Measurements from ENCODE around the gene DDN.

DDN gene

DNA sequence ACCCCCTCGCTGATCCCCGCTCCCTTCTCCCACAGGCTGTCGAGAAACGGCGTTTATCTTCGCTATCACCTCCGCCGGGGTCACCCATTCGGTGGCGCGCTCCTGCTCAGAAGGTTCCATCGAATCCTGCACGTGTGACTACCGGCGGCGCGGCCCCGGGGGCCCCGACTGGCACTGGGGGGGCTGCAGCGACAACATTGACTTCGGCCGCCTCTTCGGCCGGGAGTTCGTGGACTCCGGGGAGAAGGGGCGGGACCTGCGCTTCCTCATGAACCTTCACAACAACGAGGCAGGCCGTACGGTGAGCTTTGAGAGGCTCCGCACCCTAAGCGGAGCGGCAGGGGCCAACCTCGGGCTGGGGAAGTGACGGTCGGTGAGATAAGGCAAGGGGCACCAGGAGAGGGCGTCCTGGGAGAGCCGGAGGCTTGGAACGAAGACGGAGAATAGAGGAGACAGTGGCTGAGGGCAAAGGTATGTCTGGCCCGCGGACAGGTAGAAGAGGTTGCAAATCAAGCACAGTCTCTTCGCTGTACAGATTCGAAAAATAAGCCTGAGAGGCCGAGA is 18.7 kb downstream of the DDN start:
- DNase-seq: no peak

DNA sequence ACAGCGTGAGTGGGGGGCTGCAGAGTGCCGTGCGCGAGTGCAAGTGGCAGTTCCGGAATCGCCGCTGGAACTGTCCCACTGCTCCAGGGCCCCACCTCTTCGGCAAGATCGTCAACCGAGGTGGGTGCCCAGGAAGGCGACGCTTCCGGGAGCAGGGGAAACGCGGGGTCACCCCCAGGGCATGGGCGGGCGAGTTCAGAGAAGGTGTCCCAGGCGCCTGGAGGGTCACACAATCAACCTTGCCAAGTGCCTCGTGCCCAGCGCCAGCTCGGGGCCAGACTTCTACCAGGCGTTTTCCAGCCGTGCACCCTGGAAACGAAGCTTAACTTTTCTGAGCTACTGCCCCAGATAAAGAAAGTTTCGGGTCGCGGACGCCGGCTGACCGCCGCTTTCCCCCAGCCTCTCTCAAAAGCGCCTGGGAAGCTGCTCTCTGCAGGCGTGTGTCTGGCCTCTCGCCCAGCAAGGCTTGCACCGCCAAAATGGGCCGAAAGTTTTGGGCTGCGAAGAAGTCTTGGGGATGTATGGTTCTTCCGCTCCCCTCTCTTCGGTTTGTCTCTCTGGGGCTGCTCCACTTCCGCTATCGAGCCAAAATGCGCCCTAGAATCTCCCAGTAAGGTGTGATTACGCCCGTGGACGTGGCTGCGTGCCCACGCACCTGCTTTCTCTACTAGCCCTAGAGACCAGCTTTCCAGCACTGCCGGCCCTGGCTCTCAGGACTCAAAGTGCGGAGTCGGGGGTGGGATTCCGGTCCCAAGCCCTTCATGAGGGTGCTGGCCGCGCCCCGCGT is 19.4 kb downstream of the DDN start:
- no peak for DNase-seq

DNA sequence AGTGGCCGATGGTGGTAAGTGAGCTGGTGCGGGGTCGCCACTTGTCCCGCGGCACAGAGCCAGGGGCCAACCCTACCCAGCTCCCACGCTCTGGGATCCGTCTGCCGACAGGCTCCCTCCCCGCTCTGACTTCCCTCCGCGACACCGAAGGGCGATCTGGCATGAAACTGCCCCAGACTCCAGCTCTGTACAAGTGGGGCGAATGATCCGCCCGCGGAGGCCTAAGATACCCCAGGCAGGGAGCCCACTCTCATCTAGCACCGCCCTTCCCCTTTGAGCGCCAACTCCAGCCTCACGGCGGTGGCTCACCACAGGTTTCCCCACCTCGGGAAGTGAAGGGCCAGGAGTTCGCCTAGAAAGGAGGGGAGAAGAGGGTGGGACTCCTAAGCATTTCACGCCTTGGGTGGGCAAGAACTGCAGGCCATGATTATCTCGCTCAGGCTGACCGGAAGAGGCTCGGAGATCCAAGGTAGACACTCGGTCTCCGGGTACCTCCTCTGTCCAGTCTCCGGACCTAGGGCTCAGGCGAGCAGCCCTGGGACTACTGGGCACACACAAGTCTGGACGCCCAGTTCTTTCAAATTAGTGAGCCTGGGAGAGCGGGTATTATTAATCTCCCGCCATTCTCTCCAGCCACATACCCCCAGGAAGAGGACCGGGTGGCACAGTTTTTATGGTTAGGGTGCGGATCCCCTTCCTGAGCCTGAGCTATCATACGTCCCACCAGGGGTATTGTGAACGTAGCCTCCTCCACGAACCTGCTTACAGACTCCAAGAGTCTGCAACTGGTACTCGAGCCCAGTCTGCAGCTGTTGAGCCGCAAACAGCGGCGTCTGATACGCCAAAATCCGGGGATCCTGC is 20.2 kb downstream of the DDN start:
- no peak for DNase-seq

DNA sequence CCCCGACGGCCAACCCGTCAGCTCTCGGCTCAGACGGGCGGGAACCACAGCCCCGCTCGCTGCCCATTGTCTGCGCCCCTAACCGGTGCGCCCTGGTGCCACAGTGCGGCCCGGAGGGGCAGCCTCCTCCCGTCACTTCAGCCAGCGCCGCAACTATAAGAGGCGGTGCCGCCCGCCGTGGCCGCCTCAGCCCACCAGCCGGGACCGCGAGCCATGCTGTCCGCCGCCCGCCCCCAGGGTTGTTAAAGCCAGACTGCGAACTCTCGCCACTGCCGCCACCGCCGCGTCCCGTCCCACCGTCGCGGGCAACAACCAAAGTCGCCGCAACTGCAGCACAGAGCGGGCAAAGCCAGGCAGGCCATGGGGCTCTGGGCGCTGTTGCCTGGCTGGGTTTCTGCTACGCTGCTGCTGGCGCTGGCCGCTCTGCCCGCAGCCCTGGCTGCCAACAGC is 20.9 kb downstream of the DDN start, which contains the start of gene WNT1:
Gene WNT1, plus strand, starts transcription at position 32 of the 450 bp plus-strand sequence. Its CDS starts 329 bp downstream, at position 361.
- no peak for DNase-seq

DNA sequence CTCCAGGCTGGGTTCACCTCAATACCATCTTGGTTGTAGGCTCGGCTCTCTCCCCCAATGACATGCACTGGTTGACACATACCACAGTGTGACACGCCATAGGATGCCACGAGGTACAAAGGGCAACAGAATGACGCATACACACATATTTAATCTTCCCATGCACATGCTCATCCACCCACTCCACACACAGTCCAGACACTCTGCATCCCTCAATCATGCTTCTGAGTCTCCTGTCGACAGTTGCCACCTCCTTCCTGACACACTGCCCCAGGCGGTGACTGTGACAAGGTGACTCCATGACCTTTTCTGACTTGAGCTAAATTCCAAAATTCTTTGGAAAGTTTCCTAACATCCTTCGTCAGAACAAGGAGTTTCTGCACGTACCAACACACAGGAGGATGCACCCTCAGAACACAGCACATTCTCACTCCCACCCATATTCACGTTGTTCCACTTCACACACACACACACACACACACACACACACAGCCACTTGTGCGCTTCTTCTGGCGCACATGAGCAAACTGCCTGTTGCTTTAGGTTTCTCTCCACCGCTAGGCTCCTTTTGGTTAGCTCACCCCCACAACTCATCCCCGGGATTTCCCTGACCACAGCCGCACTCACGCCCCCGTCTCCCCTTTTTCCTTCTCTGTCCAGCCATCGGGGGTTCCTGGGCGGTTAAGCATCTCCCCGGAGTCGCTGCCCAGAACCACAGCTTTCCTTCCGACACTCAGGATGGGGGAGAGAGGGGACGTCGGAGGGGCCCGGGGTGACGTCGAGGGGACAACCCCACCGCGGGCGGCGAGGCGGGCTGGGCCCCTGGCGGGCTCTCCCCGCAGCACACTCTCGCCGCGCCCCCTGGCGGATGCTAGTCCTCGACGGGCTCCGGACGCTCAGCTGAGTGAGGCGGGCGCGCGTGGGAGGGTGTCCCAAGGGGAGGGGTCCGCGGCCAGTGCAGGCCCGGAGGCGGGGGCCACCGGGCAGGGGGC is 21.6 kb downstream of the DDN start:
- peak; percentile 40 for DNase-seq

DNA sequence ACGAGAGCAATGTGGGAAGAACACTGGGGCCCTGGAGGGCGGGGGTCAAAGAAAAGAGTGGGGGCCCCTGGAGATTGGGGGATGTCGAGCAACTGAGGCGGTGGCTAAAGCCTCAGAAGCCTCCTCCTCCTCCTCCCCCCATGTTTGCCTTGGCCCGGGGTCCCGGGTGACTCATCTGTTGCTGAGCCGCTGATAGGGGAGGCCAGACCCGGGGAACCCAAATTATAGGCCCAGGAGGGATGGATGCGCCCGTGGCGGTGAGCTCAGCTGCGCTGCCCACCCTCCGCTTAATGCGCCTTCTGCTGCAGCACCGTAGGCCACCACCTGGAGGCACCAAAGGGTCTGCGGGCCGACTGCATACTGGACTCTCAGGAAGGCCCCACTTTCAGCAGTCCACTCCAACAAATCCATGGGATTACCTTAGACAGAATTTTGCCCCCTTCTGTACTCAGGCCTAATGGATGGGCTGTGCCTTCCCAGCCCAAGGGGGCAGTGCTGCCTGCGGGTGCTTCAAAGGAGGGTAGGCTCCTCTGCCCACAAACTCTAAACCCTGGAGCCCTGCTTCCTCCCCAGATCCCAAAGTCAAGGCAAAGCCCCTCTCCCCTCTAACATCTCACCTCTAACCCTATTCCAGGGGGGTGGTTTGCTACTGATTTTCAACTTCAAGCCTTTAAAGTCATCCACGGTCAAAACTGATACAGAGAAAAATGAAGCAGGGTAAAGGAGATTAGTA is 25.1 kb downstream of the DDN start:
- DNase-seq: no peak

DNA sequence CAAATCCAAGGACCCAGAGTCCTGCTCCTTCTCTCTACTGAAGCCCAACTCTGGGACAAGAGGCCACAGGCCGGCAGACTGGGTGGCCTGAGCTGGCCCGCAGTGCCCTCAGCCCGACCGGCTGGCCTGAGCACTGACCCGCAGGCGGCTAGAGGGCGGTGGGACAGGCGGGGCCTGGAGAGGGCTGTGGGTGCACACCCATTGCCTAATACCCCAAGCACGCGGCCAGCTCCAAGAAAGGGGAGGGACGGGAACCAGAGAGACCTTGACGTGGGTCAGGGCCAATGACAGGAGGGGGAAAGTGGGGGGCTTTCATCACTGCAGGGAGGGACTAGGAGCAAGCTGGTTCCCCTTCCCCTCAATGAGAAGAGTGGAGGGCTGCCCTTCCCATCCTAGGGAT is 25.6 kb downstream of the DDN start:
- no peak for DNase-seq

DNA sequence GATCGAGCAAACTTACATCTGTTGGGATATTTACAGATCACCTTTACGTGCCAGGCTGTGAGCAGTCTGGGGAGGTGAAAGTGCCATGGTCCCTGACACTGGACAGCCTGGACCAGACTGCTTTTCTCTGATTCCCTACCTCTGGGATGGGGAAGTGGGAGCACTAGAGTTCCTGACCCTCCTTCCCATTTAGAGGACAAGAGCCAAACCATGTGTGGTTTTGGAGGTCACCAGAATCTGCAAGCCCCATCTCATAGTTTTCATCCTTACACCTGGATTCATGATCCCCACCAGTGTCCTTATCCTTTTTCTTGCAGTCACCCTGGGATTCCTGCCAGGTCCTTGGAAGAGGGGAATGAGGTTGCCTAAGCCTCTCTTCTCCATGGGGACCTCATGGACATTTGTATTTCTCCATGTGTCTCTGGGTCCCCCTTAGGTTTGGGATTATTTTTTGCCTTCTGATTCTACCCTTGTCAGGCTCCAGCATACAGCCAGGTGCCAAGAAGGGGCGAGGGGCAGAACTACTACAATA is 26.2 kb downstream of the DDN start:
- DNase-seq: no peak

DNA sequence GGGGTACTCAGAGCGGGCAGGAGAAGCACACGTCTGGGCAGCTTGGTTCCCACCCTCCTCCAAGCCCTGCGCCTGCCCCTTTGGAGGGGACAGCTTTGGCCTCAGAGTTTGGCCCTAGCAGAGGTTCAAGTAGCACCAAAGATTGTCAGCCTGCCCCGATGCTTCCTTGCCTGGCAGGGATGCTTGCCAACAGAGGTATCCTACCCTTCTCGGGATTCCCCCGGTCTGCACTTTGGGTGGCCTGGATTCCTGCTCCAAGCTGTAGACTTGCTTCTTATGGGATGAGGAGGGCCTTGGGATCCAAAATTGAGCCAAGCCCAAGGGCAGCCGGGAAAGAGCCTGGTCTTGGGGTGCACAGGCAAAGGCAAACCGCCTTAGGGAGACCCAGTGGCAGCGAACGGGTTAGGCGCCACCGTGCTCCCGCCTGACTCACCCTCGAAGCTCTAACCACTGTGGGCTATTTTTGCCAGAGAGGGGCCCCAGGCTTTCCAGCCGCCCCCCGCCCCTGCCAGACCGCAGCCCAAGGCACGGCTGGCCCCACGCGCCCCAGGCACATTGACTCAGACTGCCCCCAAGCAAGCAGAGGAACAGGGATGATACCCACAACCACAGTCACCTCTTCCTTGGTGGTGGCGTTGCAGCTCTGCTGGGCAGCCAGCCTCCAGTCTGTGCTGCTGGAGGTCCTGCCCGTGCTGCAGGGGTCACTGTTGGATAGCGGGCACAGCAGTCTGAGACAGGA is 26.8 kb downstream of the DDN start:
- DNase-seq: peak; percentile 67

DNA sequence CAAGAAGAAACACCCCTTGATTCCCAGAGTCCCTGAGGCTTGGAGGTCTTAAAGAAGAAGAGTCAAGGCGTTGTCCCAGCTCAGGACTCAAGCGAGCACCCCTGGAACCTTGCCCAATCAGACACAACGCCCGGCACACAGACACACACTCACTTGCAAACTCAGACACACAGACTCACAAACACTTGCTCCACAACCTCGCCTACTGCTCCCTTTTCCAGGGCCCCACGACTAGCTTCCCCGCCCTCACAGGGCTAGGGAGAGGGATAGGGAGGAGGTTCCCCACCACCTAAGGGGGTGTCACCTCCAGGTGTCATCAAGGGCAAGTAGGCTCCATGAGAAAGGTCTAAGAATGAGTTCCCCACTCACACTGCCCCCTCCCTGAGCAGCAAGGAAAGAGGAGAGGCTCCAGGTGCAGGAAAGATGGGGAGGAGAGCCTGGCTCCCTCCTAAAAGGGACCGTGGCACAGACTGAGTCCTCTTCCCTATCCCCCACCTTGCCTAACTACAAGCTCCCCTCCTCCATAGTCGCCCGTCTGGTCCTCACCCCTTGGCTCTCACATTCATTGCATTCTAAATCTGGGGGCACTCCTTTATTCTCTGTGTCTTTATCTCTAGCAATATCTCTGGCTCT is 28.4 kb downstream of the DDN start:
- no peak for DNase-seq

DNA sequence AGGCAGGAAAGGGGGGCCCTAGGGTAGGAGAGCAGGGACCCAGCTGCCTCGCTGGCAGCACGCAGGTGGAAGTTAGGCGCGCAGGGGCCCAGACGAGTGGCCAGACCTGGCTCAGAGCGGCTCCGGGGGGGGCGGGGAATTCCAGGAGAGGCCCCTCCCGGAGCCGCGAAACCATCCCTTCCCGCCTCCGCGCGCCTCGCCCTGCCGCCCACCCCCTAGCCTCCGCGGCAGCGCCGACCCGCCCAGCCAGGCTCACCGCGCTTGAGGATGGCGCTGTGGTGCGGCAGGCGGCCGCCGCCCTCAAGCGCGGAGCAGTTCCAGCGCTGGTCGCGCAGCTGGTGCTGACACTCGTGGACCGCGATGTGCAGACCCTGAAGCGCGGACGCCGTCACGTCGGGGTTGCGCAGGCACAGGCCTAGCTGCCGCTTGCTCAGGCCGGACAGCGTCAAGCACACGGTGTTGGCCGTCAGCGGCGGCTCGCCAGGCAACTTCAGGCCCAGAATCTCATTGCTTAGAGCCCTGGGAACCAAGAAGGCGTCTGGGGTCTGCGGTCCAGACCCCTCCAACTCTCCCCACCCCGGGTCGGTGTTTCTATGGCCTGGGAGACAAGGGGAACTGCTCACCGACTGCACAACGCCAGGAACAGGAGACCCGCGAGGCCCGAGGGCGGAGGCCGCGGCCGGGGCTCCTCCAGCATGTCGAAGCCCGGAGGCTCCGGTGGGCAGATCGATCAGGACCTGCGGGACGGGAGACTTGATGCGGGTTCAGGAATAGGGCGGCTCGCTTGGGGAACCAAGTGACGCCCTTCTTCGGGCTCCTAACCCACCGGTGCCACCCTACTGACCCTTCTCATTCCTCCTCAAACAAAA is 29.1 kb downstream of the DDN start:
- no peak for DNase-seq

DNA sequence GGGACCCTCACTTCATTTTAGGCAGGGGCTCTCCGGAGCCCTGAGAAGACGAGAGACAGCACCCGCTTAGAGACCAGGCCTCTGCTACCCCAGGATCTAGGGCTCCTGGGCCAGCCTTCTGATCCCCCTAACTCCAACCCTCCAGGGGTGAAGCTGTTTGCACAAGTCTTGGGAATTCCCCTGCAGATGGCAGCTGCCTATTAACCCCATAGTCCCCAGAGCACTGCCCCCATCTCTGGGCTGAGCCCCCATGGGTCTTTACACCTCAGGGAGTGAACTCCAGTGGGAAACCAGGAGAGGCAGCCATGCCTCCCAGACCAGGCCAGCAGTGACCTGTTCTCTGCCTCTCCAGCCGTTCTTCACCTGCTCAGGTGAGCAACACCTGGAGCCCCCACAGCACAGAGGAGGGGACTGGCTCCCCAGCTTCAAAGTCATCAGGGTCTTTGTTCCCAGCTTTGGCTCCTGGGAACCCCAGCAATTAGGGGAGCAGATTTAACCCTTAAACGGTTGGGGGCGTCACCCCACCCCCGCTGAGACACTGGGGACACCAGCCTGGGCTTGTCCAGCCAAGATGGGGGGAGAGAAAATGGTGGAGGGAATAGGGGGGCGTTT is 29.9 kb downstream of the DDN start:
- DNase-seq: no peak

DNA sequence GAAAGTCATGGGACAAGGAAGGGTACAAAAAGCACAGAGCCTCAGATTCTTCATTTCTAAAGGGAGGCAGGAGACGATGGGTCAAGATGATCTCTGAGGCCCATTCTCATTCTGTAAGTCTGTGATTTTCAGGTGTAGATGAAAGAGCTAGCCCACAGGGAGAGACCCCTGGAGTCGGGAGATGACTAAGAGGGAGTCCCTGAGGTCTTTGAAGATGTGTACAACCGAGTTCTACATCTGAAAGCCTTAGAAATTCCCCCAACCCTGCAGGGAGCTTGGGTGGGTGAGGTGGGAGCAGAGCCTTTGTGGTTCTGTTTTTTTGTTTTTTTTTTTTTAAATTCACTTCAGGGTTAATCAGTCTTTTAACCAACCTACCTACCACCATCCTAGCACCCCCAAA is 30.7 kb downstream of the DDN start:
- no peak for DNase-seq

DNA sequence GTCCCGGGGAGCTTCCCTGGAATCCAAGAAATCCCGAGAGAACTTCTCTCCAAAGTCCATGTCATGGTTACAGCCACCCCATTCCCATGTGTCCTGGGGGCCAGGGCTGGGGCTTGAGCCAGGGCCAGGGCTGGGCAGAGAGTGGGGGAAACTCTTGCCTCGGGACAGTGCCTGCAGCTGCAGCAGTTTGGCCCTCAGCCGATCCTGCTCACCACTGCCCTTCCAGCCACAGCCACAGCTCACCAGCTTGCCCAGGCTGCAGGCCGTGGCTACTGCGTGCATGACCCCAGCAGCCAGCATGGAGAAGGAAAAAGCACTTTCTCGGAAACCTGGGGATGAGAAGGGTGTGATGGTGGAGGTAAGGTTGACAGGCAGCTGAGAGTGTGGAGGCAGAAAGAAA is 31.2 kb downstream of the DDN start:
- no peak for DNase-seq

DNA sequence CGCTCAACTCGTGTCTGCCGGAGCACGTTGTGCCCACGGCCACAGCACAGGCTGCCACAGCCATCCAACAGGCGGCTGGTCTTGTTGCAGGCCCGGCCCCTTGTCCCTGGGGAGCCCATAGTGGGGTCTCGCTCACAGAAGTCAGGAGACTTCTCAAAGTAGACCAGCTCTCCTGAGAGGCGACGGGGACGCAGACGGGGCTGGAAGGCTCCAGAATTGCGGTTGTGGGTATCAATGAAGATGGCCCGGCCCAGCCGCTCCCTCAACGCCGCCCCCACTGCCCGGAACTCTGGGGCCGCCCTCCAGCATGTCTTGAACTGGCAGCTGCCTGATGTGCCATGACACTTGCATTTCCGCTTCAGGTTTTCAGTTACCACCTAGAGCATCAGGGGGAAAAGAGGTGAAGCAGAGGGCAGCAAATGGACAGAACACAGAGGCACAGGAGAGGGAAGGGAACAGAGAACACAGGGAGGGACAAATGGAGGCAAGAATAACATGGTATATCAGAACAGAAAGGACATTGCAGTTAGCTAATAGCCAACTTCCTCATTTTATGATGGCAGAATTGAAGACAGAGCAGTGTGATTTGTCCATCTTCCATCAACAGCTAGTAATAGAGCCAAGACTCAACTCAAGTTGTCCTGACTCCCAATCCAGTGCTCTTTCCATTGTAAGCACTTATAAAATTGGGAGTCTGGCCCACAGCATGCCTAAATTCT is 32.8 kb downstream of the DDN start:
- no peak for DNase-seq

DNA sequence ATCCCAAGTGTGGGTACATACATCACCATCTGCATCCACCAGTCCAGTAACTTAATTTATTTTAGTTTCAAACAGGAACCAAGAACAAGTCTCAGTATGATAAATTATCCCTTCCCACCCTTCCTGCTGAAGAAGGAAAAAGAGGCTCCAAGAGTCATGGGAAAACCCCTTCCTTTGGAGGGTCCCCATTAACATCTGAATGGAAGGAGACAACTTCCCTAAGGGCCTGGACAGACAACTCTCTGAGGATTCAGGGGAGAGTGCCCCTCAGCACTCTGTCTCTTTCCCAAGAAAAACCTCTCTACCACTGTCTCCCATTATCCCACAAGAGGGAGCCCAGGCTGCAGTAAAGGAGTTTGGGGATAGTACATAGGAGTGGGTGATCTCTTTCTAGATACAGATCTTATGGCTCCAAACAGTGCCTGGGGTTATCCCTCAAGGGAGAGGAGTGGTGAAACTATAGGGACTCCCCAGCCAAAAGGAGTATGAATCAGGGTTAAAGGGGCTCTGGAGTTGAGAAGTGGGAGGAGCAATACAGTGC is 33.8 kb downstream of the DDN start:
- no peak for DNase-seq

DNA sequence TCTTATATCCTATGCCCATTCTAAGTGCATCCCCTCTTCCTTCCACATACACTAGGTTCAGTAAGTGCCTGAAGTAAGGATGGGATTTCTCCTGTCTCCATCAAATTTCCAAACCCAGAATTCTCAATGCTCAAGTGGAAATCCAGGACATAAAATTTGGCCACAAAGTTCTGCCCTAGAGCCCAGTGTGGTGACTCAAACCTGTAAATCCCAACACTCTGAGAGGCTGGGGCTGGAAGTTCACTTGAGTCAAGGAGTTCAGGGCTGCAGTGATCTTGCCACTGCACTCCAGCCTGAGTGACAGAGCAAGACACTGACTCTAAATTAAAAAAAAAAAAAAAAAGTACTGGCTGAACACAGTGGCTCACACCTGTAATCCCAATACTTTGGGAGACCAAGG is 37.4 kb downstream of the DDN start:
- no peak for DNase-seq

DNA sequence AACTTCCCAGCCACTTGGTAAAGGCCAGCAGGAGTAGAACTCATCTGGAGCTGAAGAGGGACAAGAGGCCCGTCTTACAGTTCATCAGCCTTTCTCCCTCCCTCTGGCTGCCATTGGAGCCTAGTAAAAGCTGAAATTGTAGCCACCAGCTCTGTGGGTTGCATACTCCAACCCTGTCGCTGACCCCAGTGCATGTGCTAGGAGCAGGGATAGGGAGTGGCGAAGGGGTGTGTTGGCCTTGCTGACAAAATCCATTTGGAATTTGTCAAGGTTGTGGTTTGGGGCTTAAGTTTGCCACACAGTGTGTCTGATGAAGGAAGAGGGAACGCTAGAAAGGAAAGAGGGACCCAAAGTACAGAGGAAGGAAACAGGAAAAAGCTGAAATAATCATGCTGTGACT is 37.8 kb downstream of the DDN start:
- no peak for DNase-seq
